BLaER1 (cell line): ENCODE data around the gene MOB2.

Experiments
- H3K27ac ChIP-seq: shearing (Covaris generic); formaldehyde crosslinking; 2 replicates; pipeline ENCODE4 v1.8.1; 2022
- H3K27me3 ChIP-seq: shearing (Covaris generic); formaldehyde crosslinking; 2 replicates; pipeline ENCODE4 v1.8.1; 2022
- H3K36me3 ChIP-seq: shearing (Covaris generic); formaldehyde crosslinking; 2 replicates; pipeline ENCODE4 v1.8.1; 2022
- H3K4me1 ChIP-seq: shearing (Covaris generic); formaldehyde crosslinking; 2 replicates; pipeline ENCODE4 v1.8.1; 2022
- H3K4me2 ChIP-seq: shearing (Covaris generic); formaldehyde crosslinking; 2 replicates; pipeline ENCODE4 v1.8.1; 2022
- H3K4me3 ChIP-seq: shearing (Covaris generic); formaldehyde crosslinking; 2 replicates; pipeline ENCODE4 v1.8.1; 2022
- H3K9ac ChIP-seq: shearing (Covaris generic); formaldehyde crosslinking; 2 replicates; pipeline ENCODE4 v1.8.1; 2022
- H3K9me3 ChIP-seq: shearing (Covaris generic); formaldehyde crosslinking; 2 replicates; pipeline ENCODE4 v1.8.1; 2022
- H4K20me1 ChIP-seq: shearing (Covaris generic); formaldehyde crosslinking; 2 replicates; pipeline ENCODE4 v1.8.1; 2022
- Cebpa-rat ChIP-seq: shearing (Covaris generic); IDR thresholded peaks from 2 replicates; pipeline ENCODE4 v1.8.1; 2022

MOB2 gene

DNA sequence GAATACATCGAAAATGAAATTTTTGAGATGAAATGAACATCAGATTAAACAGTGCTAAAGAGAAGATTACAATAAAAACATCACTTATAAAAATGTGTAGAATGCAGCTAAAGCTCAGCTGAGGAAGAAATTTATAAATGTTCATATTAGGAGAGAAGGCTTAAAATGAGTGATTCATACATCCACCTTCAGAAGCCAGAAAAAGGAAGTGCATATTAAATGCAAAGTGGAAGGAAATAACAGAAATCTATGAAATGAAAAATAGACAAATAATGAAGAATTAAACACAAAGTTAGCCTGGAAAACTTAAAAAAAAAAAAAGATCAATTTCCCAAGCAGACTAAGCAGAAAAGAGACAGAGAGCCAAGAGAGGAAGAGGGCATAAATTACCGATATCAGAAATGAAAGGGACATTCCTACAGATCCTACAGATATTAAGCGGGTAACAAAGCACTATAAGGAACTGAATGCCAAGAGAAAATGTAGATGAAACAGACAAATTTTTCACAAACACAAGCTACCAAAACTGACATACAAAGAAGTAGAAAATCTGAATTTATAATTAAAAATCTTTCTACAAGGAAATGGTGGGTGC is 7.2 kb upstream of the MOB2 start:
- H4K20me1 ChIP-seq: peaks cover 93% of the 10 kb centered on the region
- H3K9me3 ChIP-seq: peaks cover 9% of the 10 kb centered on the region; the same call in 1 of the 2 replicates
- no peak for TF ChIP-seq Cebpa-rat

DNA sequence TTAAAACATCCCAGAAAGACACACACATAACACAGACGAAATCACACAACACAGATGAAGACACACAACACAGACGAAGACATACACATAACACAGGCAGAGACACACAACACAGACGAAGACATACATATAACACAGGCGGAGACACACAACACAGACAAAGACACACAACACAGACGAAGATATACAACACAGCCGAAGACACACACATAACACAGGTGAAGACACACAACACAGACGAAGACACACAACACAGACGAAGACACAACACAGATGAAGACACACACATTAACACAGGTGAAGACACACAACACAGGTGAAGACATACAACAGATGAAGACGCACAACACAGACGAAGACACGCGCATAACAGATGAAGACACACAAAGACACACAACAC is 4.8 kb upstream of the MOB2 start:
- Histone ChIP-seq H4K20me1 (peaks cover 93% of the 10 kb centered on the region), H3K9ac (no peak overlapping the region), H3K9me3 (peaks cover 9% of the 10 kb centered on the region; the same call in 1 of the 2 replicates), H3K4me3 (no peak overlapping the region), H3K27ac (no peak overlapping the region), H3K4me2 (no peak overlapping the region), H3K36me3 (no peaks in the 10 kb centered on the region), H3K27me3 (no peaks in the 10 kb centered on the region), H3K4me1 (peaks cover 74% of the 10 kb centered on the region)
- no peak for TF ChIP-seq Cebpa-rat

More for the DNA sequence above, 7.2 kb upstream of the MOB2 start:
- no peak overlapping the region for H3K4me2 ChIP-seq
- H3K4me1 ChIP-seq: peaks cover 58% of the 10 kb centered on the region
- no peak overlapping the region for H3K27ac ChIP-seq
- no peak overlapping the region for H3K9ac ChIP-seq
- H3K36me3 ChIP-seq: peaks cover 7% of the 10 kb centered on the region; the same call in 1 of the 2 replicates
- H3K4me3 ChIP-seq: no peak overlapping the region
- no peaks in the 10 kb centered on the region for H3K27me3 ChIP-seq

DNA sequence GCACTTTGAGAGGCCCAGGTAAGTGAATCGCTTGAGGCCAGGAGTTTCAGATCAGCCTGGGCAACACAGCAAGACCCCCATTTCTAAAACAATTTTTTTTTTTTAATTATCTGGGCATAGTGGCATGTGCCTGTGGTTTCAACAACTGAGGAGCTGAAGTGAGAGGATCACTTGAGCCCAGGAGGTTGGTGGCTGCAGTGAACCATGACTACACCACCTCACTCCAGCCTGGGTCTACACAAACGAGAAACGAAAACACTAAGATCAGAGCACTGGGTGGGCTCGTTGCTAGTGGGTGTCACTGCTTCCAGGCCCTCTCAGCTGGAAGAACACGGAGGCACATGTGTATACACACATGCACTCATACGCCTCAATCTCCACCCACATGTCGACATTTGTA is 4.1 kb upstream of the MOB2 start:
- Histone ChIP-seq H3K9me3 (peaks cover 2% of the 10 kb centered on the region; the same call in 1 of the 2 replicates), H3K27me3 (no peaks in the 10 kb centered on the region), H3K27ac (no peak overlapping the region), H3K4me1 (peaks cover 81% of the 10 kb centered on the region), H3K4me3 (no peak overlapping the region), H3K36me3 (no peaks in the 10 kb centered on the region; the same call in 1 of the 2 replicates), H3K9ac (no peak overlapping the region), H3K4me2 (peak overlapping the region; percentile 83), H4K20me1 (peaks cover 93% of the 10 kb centered on the region)
- TF ChIP-seq Cebpa-rat: no peak

DNA sequence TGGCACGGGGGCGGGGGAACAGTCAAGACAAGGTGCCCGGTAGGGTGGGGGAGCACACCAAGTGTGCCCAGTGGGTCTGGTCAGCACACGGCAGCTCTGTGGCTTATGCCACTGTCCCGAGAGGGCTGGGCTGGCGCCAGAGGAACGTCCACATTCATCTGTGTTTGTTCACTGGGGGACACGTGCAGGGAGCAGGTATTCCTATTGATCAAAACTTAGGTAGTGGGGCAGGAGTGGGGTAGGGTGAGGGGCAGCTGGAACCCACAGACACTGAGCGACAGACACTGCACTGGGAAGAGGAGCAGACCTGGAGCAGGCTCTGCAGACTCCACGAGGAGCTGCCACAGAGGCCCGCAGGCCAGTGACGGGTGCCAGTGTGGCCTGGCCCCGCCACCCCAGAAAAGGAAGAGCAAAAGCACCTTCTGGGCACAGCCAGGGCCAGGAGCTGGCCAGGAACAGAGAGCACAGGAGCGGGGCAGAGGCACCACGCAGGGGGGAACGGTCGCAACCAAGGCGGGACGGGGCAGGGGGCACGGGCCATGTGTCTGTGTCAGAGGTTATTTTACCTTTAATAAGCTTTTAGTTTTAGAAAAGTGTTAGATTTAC is 2.1 kb upstream of the MOB2 start:
- H3K9ac ChIP-seq: no peak overlapping the region
- peak overlapping the region; percentile 83 for H3K4me2 ChIP-seq

DNA sequence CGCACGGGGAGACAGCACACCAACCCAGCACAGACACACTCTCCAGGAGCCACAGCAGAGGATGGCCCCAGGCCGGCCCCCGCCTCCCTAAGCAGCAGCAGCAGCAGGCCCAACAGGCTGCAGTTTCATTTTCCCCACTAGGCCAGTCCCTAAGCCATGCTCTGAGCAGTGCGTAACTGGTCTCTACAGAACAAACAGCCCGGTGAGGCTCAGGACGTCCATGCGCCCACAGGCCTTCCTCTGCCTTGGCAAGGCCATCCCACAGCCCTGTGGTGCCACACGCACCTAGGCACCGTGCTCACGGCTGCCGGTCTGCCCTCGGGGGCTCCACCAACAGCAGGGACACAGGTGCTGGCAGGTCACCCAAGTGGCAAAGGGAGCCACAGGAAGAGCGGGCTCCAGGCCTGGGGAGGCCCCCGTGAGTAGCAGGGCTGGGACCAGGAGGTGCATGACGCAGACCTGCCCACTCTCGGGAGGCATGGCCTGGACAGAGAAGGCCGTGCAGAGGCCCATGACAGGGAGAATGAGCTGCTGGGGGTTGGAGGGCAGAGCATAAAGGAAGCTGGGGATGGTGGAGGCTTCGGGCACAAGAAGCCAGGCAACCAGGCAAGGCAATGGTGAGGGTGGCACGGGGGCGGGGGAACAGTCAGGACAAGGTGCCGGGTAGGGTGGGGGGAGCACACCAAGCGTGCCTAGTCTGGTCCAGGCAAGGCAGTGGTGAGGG is 1.4 kb upstream of the MOB2 start:
- Histone ChIP-seq H3K36me3 (peaks cover 6% of the 10 kb centered on the region; the same call in 1 of the 2 replicates), H3K4me1 (peaks cover 79% of the 10 kb centered on the region), H3K9ac (peak overlapping the region; percentile 49; the same call in 1 of the 2 replicates), H3K9me3 (no peaks in the 10 kb centered on the region), H3K4me3 (peak overlapping the region; percentile 22; the same call in 1 of the 2 replicates), H3K27ac (peak overlapping the region; percentile 67), H3K4me2 (peak overlapping the region; percentile 83), H4K20me1 (peaks cover 100% of the 10 kb centered on the region), H3K27me3 (no peaks in the 10 kb centered on the region)
- no peak for TF ChIP-seq Cebpa-rat

More for the DNA sequence above, 2.1 kb upstream of the MOB2 start:
- H3K4me1 ChIP-seq: peaks cover 84% of the 10 kb centered on the region
- H3K27ac ChIP-seq: 0 out of 2 replicates have a peak overlapping the region, but pooled peaks have one; percentile 67
- no peak for TF ChIP-seq Cebpa-rat
- peaks cover 4% of the 10 kb centered on the region; the same call in 1 of the 2 replicates for H3K36me3 ChIP-seq
- no peaks in the 10 kb centered on the region for H3K9me3 ChIP-seq
- H4K20me1 ChIP-seq: peaks cover 100% of the 10 kb centered on the region
- H3K27me3 ChIP-seq: no peaks in the 10 kb centered on the region
- no peak overlapping the region for H3K4me3 ChIP-seq

DNA sequence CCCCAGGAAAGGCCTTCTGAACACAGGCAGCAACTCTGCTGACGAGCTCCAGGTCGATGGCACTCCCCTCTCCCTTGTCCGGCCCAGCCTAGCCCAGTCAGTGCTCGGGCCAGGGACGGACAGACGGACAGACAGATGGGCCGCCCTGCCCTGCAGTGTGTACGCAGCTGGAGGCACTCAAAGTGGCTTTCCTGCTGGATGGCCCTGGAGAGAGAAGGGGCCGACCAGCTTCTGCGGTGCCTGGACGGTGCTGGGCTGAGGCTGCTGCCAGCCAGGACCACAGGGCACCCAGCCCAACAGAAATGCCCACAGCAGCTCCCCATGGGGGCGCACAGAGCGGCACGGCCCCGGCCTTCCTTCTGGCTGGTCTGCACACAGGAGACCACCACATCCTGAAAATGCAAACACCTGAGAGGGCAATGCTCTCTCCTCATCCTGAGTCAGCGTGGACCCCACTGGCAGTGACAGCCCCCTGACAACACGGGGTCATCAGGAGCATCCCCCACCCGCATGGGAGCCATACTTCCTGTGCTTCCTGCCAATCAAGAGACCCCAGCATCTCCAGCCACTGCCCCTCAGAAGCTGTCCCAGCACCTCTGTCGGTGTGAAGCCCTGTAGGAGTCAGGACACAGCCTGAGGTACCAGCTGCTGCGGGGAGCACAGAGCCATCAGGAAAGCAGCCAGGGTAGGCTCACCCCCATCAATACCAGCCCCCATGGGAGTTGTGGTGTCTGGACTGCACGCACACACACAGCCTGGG is 692 bp upstream of the MOB2 start:
- H3K9me3 ChIP-seq: no peaks in the 10 kb centered on the region
- peak overlapping the region; percentile 67 for H3K27ac ChIP-seq
- TF ChIP-seq Cebpa-rat: no peak
- peaks cover 13% of the 10 kb centered on the region; the same call in 1 of the 2 replicates for H3K36me3 ChIP-seq
- no peaks in the 10 kb centered on the region for H3K27me3 ChIP-seq
- H3K4me3 ChIP-seq: peak overlapping the region; percentile 22; the same call in 1 of the 2 replicates
- H3K4me2 ChIP-seq: peak overlapping the region; percentile 83
- H3K9ac ChIP-seq: peak overlapping the region; percentile 49; the same call in 1 of the 2 replicates
- peaks cover 73% of the 10 kb centered on the region for H3K4me1 ChIP-seq
- H4K20me1 ChIP-seq: peaks cover 100% of the 10 kb centered on the region

DNA sequence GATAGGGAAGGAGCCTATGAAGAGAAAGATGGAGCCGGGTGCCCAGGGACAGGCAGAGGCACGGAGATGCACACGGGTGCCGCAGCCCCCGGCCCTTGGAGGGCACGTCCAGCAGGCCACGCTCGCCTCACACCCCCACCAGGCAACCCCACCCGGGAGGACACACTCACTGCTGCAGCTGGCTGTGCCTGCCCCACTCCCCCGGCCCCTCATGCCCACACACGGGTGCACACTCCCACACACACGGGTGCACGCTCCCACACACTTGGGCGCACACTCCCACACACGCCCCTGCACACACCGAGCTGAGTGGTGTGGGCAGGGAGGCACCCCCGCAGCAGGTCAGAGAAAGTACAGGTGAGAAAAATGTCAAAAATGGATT is 1.1 kb downstream of the MOB2 start:
- Histone ChIP-seq H3K4me1 (peaks cover 58% of the 10 kb centered on the region), H3K4me3 (no peak overlapping the region), H3K36me3 (peaks cover 24% of the 10 kb centered on the region), H4K20me1 (peaks cover 98% of the 10 kb centered on the region), H3K4me2 (peak overlapping the region; percentile 78), H3K27ac (no peak overlapping the region), H3K9me3 (no peaks in the 10 kb centered on the region), H3K27me3 (no peaks in the 10 kb centered on the region), H3K9ac (no peak overlapping the region)
- TF ChIP-seq Cebpa-rat: no peak

DNA sequence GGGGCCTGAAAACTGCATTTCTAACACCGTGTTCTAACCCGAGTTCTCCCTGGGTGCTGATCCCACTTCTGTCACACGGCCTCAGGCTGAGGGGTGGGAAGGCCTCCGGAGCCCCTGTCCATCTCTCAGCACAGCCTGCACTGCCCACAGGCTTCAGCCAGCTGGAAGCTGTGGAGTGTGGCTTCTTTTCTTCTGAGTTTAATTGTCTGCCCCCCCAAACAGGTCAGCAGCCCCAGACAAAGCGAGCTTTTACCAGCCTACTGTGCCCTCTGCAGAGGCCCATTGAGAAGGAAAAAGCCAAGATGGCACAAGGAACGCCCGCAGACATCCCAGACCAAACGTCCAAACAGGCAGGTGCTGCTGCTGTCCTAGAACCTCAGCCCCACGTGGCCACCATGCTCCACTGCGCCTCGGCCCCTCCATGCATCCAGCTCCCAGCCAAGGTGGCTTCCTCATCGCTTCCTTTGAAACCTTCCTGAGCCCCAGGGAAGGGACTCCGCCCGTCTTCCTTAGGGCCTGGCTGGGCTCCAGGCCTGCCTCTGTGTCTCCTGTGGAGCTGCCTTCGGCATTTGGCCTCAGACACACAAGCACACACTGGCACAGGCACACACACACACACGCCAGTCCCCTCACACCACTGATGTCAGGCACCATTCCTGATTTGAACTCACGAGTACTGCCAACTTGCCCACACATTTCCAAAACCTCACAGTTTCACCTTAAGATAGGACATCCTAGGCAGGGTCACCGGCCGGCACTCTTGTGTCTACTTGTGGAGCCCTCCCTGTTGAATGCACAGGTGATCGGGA is 1.7 kb downstream of the MOB2 start:
- H4K20me1 ChIP-seq: peaks cover 98% of the 10 kb centered on the region
- no peak for TF ChIP-seq Cebpa-rat
- H3K27ac ChIP-seq: no peak overlapping the region
- no peak overlapping the region for H3K4me3 ChIP-seq
- H3K4me1 ChIP-seq: peaks cover 52% of the 10 kb centered on the region
- H3K27me3 ChIP-seq: no peaks in the 10 kb centered on the region
- H3K9me3 ChIP-seq: no peaks in the 10 kb centered on the region
- peaks cover 30% of the 10 kb centered on the region for H3K36me3 ChIP-seq
- no peak overlapping the region for H3K9ac ChIP-seq
- H3K4me2 ChIP-seq: no peak overlapping the region
